ENCODE results near the gene RAC3. TPM values are rescaled to one million over a fixed set of nuclear protein-coding genes. Genes with fewer than 3 reads are reported as not detected.

The RAC3 gene
- total and polyA plus RNA-seq, 10 donors = 0.60 to 3.4 (median 1.1) TPM; not detected in 2

- whole genome bisulfite sequencing, 5 donors = 87 to 91% (median 89%) methylated on average over 31 to 36 of the region's 36 CpGs
- no peaks in the 10 kb centered on the region for H3K9me3 ChIP-seq
- no peak overlapping the region for H3K27ac ChIP-seq
- TF ChIP-seq POLR2AphosphoS5 (IDR thresholded peaks at IDR 0.05) (no peak), POLR2A (IDR thresholded peaks at IDR 0.05) (no peak), CTCF (IDR thresholded peaks at IDR 0.05 in 8 of 11, conservative IDR thresholded peaks at IDR 0.05 in 3 of 11) (no peak)
- H3K36me3 ChIP-seq = peaks cover 0 to 53% (median 3%) of the 10 kb centered on the region in 6 donors
- no peak overlapping the region for H3K4me3 ChIP-seq
- no peak for DNase-seq
- H3K4me1 ChIP-seq = peaks cover 0 to 13% (median 2%) of the 10 kb centered on the region in 6 donors
- no peaks in the 10 kb centered on the region for H3K27me3 ChIP-seq (replicated peaks in 1 of 7)
- intact Hi-C loops (cut with DNase I; ENCODE audit: low total_unique reads) = no loop called here
Measured at GRCh38 chr17:81999976-82000802, 31.3 kb upstream of the RAC3 start.

GRCh38 chr17:82000803-82001570 is 30.5 kb upstream of the RAC3 start:
- no peak for DNase-seq
- intact Hi-C loops (cut with DNase I; ENCODE audit: low total_unique reads) = no loop called here
- no peak overlapping the region for H3K4me3 ChIP-seq
- H3K4me1 ChIP-seq = peaks cover 0 to 13% (median 2%) of the 10 kb centered on the region in 6 donors
- H3K36me3 ChIP-seq = peaks cover 0 to 45% (median 3%) of the 10 kb centered on the region in 6 donors
- H3K27me3 ChIP-seq (replicated peaks in 1 of 7) = no peaks in the 10 kb centered on the region
- no peaks in the 10 kb centered on the region for H3K9me3 ChIP-seq
- TF ChIP-seq POLR2A (IDR thresholded peaks at IDR 0.05) (no peak), CTCF (IDR thresholded peaks at IDR 0.05 in 8 of 11, conservative IDR thresholded peaks at IDR 0.05 in 3 of 11) (no peak), POLR2AphosphoS5 (IDR thresholded peaks at IDR 0.05) (peak in 1 of 3 donors; percentile 13)
- no peak overlapping the region for H3K27ac ChIP-seq
- 74 to 92% (median 87%) methylated on average over 8 to 32 of the region's 32 CpGs for WGBS, 5 donors

- no peak for DNase-seq
- 78 to 86% (median 84%) methylated on average over 13 to 17 of the region's 17 CpGs for WGBS, 5 donors
- Histone ChIP-seq H3K36me3 (peaks cover 0 to 41% (median 2%) of the 10 kb centered on the region in 6 donors), H3K27me3 (replicated peaks in 1 of 7) (no peaks in the 10 kb centered on the region), H3K4me3 (no peak overlapping the region), H3K9me3 (no peaks in the 10 kb centered on the region), H3K27ac (no peak overlapping the region), H3K4me1 (peaks cover 0 to 13% (median 2%) of the 10 kb centered on the region in 6 donors)
- no peak for TF ChIP-seq CTCF (IDR thresholded peaks at IDR 0.05 in 8 of 11, conservative IDR thresholded peaks at IDR 0.05 in 3 of 11)
- intact Hi-C loops (cut with DNase I; ENCODE audit: low total_unique reads) = no loop called here
Measured at GRCh38 chr17:82001571-82002056, 29.9 kb upstream of the RAC3 start.
